ENCODE measurements around the gene PARVG.

Gene PARVG

DNA sequence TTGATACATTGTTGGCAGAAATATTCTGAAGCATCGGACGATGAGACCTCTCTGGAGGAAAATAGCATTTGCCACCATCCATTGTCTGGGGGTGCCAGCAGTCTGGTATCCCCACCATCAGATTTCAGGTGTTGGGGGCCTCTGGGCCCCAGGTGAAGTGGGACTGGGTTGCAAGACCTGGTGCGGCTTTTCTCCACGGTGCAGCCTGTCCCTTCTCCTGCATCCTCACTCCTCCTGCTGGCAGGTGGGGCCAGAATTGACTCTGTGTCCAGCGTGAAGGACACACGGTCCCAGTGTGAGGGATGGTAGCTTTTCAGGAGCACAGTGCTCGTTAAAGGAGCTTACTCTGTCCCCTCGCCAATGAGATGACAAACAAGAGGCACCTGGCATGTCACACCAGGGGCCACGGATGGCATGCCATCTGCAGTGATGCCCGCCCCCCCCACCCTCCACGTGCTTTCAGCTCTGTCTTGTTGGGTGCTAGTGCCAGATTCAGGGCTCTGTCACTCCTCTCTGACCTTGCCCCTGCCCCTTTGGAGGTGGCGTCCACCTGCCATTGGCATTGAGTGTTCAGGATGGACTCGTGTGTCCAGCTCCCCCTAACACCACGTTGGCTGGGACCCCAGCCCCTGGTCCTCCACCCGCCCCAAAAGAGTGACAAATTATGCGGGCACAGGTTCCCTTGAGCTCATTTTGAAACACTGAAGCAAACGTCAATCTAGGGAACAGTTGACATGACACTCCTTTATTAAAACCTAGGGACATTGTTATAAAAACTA, 62.4 kb downstream of the PARVG start:
- H3K27ac ChIP-seq (ENCODE audit: extremely low read depth, low read depth, low read length), result no peak overlapping the region
- H3K9me3 ChIP-seq (ENCODE audit: control insufficient read depth, insufficient read depth, low read depth, low read length), result no peaks in the 10 kb centered on the region
- no peaks in the 10 kb centered on the region for H3K4me1 ChIP-seq (ENCODE audit: control insufficient read depth, insufficient read depth, low read length)
- CTCF ChIA-PET, result interaction anchor here (0.7 kb wide), 1 partner anchor 250 kb away, joined by 3 read pairs; no protein-coding TSS in a partner anchor
- no peaks in the 10 kb centered on the region for H3K36me3 ChIP-seq (ENCODE audit: control insufficient read depth in 2 of 2, insufficient read depth in 1 of 2, low read length in 2 of 2)
- POLR2A ChIA-PET, result no interaction called here
- no peak overlapping the region for H3K4me3 ChIP-seq (ENCODE audit: low read depth, low read length)
- no peak for TF ChIP-seq HOXC10 (CRISPR knock-in tag; IDR thresholded peaks at IDR 0.05)
- TF ChIP-seq ZNF747 (tag by site-specific recombination; IDR thresholded peaks at IDR 0.05), result no peak
- no peak for TF ChIP-seq ZSCAN16 (tag by site-specific recombination; IDR thresholded peaks at IDR 0.05)
- TF ChIP-seq ZNF239 (tag by site-specific recombination; IDR thresholded peaks at IDR 0.05), result no peak
- no peak for TF ChIP-seq ZNF266 (tag by site-specific recombination; IDR thresholded peaks at IDR 0.05; ENCODE audit: low read depth)
- no peak for TF ChIP-seq GFI1B (tag by site-specific recombination; IDR thresholded peaks at IDR 0.05)
- no peak for TF ChIP-seq ZNF571 (tag by site-specific recombination; IDR thresholded peaks at IDR 0.05)
- no peak for TF ChIP-seq ZNF596 (tag by site-specific recombination; IDR thresholded peaks at IDR 0.05)
- TF ChIP-seq, protein P1, sequence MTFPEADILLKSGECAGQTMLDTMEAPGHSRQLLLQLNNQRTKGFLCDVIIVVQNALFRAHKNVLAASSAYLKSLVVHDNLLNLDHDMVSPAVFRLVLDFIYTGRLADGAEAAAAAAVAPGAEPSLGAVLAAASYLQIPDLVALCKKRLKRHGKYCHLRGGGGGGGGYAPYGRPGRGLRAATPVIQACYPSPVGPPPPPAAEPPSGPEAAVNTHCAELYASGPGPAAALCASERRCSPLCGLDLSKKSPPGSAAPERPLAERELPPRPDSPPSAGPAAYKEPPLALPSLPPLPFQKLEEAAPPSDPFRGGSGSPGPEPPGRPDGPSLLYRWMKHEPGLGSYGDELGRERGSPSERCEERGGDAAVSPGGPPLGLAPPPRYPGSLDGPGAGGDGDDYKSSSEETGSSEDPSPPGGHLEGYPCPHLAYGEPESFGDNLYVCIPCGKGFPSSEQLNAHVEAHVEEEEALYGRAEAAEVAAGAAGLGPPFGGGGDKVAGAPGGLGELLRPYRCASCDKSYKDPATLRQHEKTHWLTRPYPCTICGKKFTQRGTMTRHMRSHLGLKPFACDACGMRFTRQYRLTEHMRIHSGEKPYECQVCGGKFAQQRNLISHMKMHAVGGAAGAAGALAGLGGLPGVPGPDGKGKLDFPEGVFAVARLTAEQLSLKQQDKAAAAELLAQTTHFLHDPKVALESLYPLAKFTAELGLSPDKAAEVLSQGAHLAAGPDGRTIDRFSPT (tag by site-specific recombination; IDR thresholded peaks at IDR 0.05), result no peak
- TF ChIP-seq, protein P2, sequence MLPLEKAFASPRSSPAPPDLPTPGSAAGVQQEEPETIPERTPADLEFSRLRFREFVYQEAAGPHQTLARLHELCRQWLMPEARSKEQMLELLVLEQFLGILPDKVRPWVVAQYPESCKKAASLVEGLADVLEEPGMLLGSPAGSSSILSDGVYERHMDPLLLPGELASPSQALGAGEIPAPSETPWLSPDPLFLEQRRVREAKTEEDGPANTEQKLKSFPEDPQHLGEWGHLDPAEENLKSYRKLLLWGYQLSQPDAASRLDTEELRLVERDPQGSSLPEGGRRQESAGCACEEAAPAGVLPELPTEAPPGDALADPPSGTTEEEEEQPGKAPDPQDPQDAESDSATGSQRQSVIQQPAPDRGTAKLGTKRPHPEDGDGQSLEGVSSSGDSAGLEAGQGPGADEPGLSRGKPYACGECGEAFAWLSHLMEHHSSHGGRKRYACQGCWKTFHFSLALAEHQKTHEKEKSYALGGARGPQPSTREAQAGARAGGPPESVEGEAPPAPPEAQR (tag by site-specific recombination; IDR thresholded peaks at IDR 0.05), result no peak
- TF ChIP-seq YY1 (tag by site-specific recombination; IDR thresholded peaks at IDR 0.05), result no peak
- no peak for TF ChIP-seq ZNF121 (tag by site-specific recombination; IDR thresholded peaks at IDR 0.05)
- no peak for TF ChIP-seq ZNF19 (tag by site-specific recombination; IDR thresholded peaks at IDR 0.05; ENCODE audit: low read depth)
- TF ChIP-seq ZNF138 (tag by site-specific recombination; IDR thresholded peaks at IDR 0.05; ENCODE audit: borderline replicate concordance), result no peak
- TF ChIP-seq, protein P3, sequence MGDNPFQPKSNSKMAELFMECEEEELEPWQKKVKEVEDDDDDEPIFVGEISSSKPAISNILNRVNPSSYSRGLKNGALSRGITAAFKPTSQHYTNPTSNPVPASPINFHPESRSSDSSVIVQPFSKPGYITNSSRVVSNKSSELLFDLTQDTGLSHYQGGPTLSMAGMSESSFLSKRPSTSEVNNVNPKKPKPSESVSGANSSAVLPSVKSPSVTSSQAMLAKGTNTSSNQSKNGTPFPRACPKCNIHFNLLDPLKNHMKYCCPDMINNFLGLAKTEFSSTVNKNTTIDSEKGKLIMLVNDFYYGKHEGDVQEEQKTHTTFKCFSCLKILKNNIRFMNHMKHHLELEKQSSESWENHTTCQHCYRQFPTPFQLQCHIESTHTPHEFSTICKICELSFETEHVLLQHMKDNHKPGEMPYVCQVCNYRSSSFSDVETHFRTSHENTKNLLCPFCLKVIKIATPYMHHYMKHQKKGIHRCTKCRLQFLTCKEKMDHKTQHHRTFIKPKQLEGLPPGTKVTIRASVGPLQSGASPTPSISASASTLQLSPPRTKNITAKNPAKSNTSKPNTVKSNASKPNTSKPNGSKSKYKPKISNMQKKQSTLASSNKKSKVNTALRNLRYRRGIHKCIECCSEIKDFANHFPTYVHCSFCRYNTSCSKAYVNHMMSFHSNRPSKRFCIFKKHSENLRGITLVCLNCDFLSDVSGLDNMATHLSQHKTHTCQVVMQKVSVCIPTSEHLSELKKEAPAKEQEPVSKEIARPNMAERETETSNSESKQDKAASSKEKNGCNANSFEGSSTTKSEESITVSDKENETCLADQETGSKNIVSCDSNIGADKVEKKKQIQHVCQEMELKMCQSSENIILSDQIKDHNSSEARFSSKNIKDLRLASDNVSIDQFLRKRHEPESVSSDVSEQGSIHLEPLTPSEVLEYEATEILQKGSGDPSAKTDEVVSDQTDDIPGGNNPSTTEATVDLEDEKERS (tag by site-specific recombination; IDR thresholded peaks at IDR 0.05), result no peak
- no peak for TF ChIP-seq ZNF837 (tag by site-specific recombination; IDR thresholded peaks at IDR 0.05)
- no peak for TF ChIP-seq ZEB2 (tag by site-specific recombination; IDR thresholded peaks at IDR 0.05)

DNA sequence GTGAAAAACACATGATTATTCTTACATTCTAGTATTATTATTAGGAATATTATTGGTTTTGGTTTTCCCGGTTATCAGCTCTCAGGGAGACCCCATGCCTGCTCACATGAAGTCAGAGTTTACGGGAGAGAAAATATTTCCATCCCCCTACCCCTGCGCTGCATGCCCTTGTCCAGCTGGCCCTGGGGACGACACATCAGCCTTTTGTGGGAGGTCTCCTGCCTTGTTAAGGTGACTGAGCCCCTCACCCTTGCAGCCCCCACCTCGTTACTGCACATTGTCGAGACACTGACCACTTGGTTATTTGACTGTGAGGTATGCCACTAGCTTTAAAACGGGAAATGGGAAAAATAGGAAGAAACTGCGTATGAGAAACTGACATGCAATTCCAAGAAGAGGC, 63.0 kb downstream of the PARVG start:
- H3K27ac ChIP-seq (ENCODE audit: extremely low read depth, low read depth, low read length), result no peak overlapping the region
- CTCF ChIA-PET, result interaction anchor here (0.5 kb wide), 1 partner anchor 10 kb away, joined by 3 read pairs; no protein-coding TSS in a partner anchor
- no peak for TF ChIP-seq BCL11B (tag by site-specific recombination; IDR thresholded peaks at IDR 0.05; ENCODE audit: low read depth)
- TF ChIP-seq ZNF585B (tag by site-specific recombination; IDR thresholded peaks at IDR 0.05), result no peak
- TF ChIP-seq, protein P1 (tag by site-specific recombination; IDR thresholded peaks at IDR 0.05), result no peak
- TF ChIP-seq ZNF132 (tag by site-specific recombination; IDR thresholded peaks at IDR 0.05; ENCODE audit: borderline replicate concordance), result no peak
- no peak for TF ChIP-seq ZNF274 (IDR thresholded peaks at IDR 0.05; ENCODE audit: low read length)
- TF ChIP-seq ZNF274 (tag by site-specific recombination; IDR thresholded peaks at IDR 0.05; ENCODE audit: borderline replicate concordance), result no peak
- no peak for TF ChIP-seq OSR2 (tag by site-specific recombination; IDR thresholded peaks at IDR 0.05)
- TF ChIP-seq, protein P4, sequence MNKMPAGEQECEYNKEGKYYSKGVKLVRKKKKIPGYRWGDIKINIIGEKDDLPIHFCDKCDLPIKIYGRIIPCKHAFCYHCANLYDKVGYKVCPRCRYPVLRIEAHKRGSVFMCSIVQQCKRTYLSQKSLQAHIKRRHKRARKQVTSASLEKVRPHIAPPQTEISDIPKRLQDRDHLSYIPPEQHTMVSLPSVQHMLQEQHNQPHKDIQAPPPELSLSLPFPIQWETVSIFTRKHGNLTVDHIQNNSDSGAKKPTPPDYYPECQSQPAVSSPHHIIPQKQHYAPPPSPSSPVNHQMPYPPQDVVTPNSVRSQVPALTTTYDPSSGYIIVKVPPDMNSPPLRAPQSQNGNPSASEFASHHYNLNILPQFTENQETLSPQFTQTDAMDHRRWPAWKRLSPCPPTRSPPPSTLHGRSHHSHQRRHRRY (tag by site-specific recombination; IDR thresholded peaks at IDR 0.05), result no peak
- TF ChIP-seq, protein P5, sequence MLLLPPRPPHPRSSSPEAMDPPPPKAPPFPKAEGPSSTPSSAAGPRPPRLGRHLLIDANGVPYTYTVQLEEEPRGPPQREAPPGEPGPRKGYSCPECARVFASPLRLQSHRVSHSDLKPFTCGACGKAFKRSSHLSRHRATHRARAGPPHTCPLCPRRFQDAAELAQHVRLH (tag by site-specific recombination; IDR thresholded peaks at IDR 0.05), result no peak
- no peaks in the 10 kb centered on the region for H3K4me1 ChIP-seq (ENCODE audit: control insufficient read depth, insufficient read depth, low read length)
- POLR2A ChIA-PET, result no interaction called here
- no peak overlapping the region for H3K4me3 ChIP-seq (ENCODE audit: low read depth, low read length)
- H3K9me3 ChIP-seq (ENCODE audit: control insufficient read depth, insufficient read depth, low read depth, low read length), result no peaks in the 10 kb centered on the region
- no peaks in the 10 kb centered on the region for H3K36me3 ChIP-seq (ENCODE audit: control insufficient read depth in 2 of 2, insufficient read depth in 1 of 2, low read length in 2 of 2)
